CD8-positive, alpha-beta memory T cell (primary cell): ENCODE data around the gene BIN1. TPM values are rescaled to one million over a fixed set of nuclear protein-coding genes. Genes with fewer than 3 reads are reported as not detected.

ENCODE experiments used
- CTCF ChIA-PET: fragments of 350-600 bp; sonication (Branson Sonifier 250); formaldehyde crosslinking; loops from one replicate; lab custom pipeline; 2021; ENCODE audit warnings: antibody characterized with exemption; lab: Charles Lee
- POLR2A ChIA-PET: fragments of 350-600 bp; sonication (Branson Sonifier 250); formaldehyde crosslinking; loops from one replicate; lab custom pipeline; 2021; ENCODE audit warnings: antibody characterized with exemption; lab: Charles Lee
- DNase-seq, 5 donors: peaks; one replicate each; pipeline versions ENCODE4 v3.0.0 to v3.0.0-alpha.2; 2020 to 2022; ENCODE audit warnings: mixed read lengths in 1 of 5
- H3K27ac ChIP-seq: one replicate; pipeline ENCODE4 v1.7.0; 2013; ENCODE audit warnings: low read depth, mild to moderate bottlenecking, low read length, moderate library complexity
- H3K27me3 ChIP-seq: 2 replicates; pipeline ENCODE4 v1.7.0; 2013; ENCODE audit warnings: low read length, mild to moderate bottlenecking; ENCODE audit not compliant: insufficient read depth, poor library complexity, severe bottlenecking
- H3K36me3 ChIP-seq: 2 replicates; pipeline ENCODE4 v1.7.0; 2013; ENCODE audit warnings: mild to moderate bottlenecking, low read length, moderate library complexity; ENCODE audit not compliant: insufficient read depth
- H3K4me1 ChIP-seq: 2 replicates; pipeline ENCODE4 v1.7.0; 2013; ENCODE audit warnings: mild to moderate bottlenecking, low read length, moderate library complexity; ENCODE audit not compliant: insufficient read depth
- H3K4me3 ChIP-seq: 2 replicates; pipeline ENCODE4 v1.7.0; 2013; ENCODE audit warnings: mild to moderate bottlenecking, low read length
- H3K9me3 ChIP-seq: 2 replicates; pipeline ENCODE4 v1.7.0; 2013; ENCODE audit warnings: mild to moderate bottlenecking, low read length
- H3K27ac Mint-ChIP-seq, 8 donors: one replicate each; pipeline ENCODE4 v1.8.0; 2020 to 2021; ENCODE audit warnings: mixed read lengths in 8 of 8, mild to moderate bottlenecking in 6 of 8, inconsistent platforms in 3 of 8, moderate library complexity in 3 of 8
- H3K27me3 Mint-ChIP-seq, 2 donors: one replicate each; pipeline ENCODE4 v1.8.0; 2020 to 2021; ENCODE audit warnings: mixed read lengths in 2 of 2, mild to moderate bottlenecking in 1 of 2, moderate library complexity in 1 of 2
- H3K36me3 Mint-ChIP-seq, 3 donors: one replicate each; pipeline ENCODE4 v1.8.0; 2020 to 2021; ENCODE audit warnings: mixed read lengths in 3 of 3, inconsistent platforms in 1 of 3, mild to moderate bottlenecking in 1 of 3
- H3K4me1 Mint-ChIP-seq, 3 donors: one replicate each; pipeline ENCODE4 v1.8.0; 2020 to 2021; ENCODE audit warnings: mixed read lengths in 3 of 3, inconsistent platforms in 1 of 3, mild to moderate bottlenecking in 1 of 3
- H3K4me3 Mint-ChIP-seq, 7 donors: one replicate each; pipeline ENCODE4 v1.8.0; 2020 to 2021; ENCODE audit warnings: mixed read lengths in 7 of 7, mild to moderate bottlenecking in 6 of 7, moderate library complexity in 4 of 7, inconsistent platforms in 2 of 7
- H3K9me3 Mint-ChIP-seq, 5 donors: one replicate each; pipeline ENCODE4 v1.8.0; 2020 to 2022; ENCODE audit warnings: mixed read lengths in 5 of 5, mild to moderate bottlenecking in 3 of 5, moderate library complexity in 2 of 5, inconsistent platforms in 1 of 5
- polyA plus RNA-seq: library from polyadenylated mRNA; unstranded; fragments of 300-500 nt; fragmentation: Illumina TruSeq; gene quantifications from one replicate; pipeline ENCODE4 v1.2.3, GENCODE V29; 2021
- total RNA-seq, 2 experiments: library from RNA; stranded (reverse); gene quantifications; one replicate each; pipeline ENCODE4 v1.2.3, GENCODE V29; 2021

Gene BIN1
- total RNA-seq (10 to 100 TPM; 84.9 to 87.3 TPM), polyA plus RNA-seq (163 TPM)

DNA sequence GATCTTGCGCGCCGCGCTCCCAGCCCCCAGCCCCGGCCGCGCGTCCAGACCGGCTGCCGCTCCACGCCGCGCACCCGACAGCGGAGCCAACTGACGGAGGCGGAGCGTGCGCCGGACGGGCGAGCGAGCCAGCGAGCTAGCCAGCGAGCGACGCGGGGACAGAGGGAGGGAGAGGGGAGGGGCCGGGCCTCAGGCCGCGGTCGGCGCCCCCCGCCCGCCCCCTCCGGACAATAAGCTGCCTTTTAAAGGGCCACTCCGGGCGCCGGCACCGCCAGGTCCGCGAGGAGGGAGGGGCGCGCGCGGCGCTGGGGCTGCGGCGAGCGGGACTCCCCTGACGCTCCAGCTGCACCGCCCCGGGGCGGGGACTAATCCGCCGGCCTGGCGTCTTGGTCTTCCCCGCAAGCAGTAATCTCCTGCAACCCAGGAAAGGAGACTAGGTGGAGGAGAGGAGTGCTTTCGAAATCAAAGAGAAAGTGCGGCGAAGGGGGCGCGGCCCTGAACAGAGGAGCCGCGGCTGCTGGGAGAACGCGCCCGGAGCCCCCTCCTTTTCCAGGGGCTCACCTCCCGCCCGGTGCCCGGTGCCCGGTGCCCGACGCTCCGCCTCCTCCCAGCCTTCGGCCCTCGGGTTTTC, at the start of gene BIN1:
Gene BIN1 (minus strand): TSS at position 164 of the 631 bp plus-strand sequence. CDS start 211 bp downstream, outside the sequence.
- Mint-ChIP-seq H3K4me3 (peak within 1 kb of the TSS; percentile 79 to 95 (median 87)), H3K27me3 (peaks cover 7 to 11% of the 10 kb centered on the region in 2 donors), H3K9me3 (no peaks in the 10 kb centered on the region), H3K27ac (peak within 1 kb of the TSS in 5 of 8 donors; percentile 47 to 74 (median 65)), H3K36me3 (peaks cover 0 to 3% (median 0%) of the 10 kb centered on the region in 3 donors), H3K4me1 (peaks cover 4 to 9% (median 5%) of the 10 kb centered on the region in 3 donors)
- peak; percentile 24 to 79 (median 68) for DNase-seq
- Histone ChIP-seq H3K27ac (no peak within 1 kb of the TSS), H3K4me3 (peak within 1 kb of the TSS; percentile 43), H3K4me1 (peaks cover 13% of the 10 kb centered on the region), H3K36me3 (no peaks in the 10 kb centered on the region), H3K27me3 (peaks cover 4% of the 10 kb centered on the region), H3K9me3 (no peaks in the 10 kb centered on the region)
- ChIA-PET POLR2A (interaction anchor here (0.6 to 3.0 kb wide), 4 partner anchors 21 to 76 kb away, joined by 3 to 23 read pairs (median 4); no protein-coding TSS in a partner anchor), CTCF (interaction anchor here (0.8 to 7.0 kb wide), 6 partner anchors 10 to 42 kb away, joined by 3 to 55 read pairs (median 4); no protein-coding TSS in a partner anchor)

- Histone ChIP-seq H3K4me1 (no peaks in the 10 kb centered on the region), H3K9me3 (no peaks in the 10 kb centered on the region), H3K27me3 (peaks cover 6% of the 10 kb centered on the region), H3K4me3 (no peak overlapping the region), H3K27ac (no peak overlapping the region), H3K36me3 (no peaks in the 10 kb centered on the region)
- Mint-ChIP-seq H3K4me3 (no peak overlapping the region), H3K9me3 (peaks cover 0 to 6% (median 0%) of the 10 kb centered on the region in 5 donors), H3K4me1 (no peaks in the 10 kb centered on the region), H3K27me3 (peaks cover 2 to 9% of the 10 kb centered on the region in 2 donors), H3K36me3 (no peaks in the 10 kb centered on the region), H3K27ac (no peak overlapping the region)
- no peak for DNase-seq
- CTCF ChIA-PET = no interaction called here
- POLR2A ChIA-PET = no interaction called here
Observed at GRCh38 chr2:127155947-127156346, 49.0 kb upstream of the BIN1 start.

DNA sequence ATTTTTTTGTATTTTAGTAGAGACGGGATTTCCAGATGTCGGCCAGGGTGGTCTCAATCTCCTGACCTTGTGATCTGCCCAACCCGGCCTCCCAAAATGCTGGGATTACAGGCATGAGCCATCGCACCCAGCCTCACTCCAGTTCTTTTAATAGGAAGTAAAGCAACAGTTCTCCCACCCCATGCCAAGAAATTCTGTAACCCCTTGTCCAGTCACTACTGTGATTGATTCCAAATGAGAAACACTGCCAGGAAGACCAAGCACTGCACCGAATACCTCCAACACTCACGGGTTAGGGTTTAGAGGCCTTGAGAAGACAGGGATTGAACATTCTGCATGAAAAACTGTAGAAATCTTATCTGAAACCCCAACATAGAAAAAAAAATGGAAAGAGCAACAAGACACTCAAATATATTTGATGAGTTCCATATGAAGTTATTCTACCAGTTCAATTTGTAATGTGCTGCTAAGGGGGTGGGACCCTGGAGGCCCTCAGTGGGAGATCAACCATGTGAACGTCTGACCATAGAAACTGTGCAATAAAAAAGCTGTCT, 48.2 kb upstream of the BIN1 start:
- H3K4me3 Mint-ChIP-seq = no peak overlapping the region
- Histone ChIP-seq H3K4me3 (no peak overlapping the region), H3K36me3 (no peaks in the 10 kb centered on the region), H3K4me1 (no peaks in the 10 kb centered on the region), H3K9me3 (no peaks in the 10 kb centered on the region), H3K27ac (no peak overlapping the region), H3K27me3 (peaks cover 6% of the 10 kb centered on the region)
- H3K9me3 Mint-ChIP-seq = peaks cover 0 to 6% (median 0%) of the 10 kb centered on the region in 5 donors
- no peak for DNase-seq
- peaks cover 2 to 9% of the 10 kb centered on the region in 2 donors for H3K27me3 Mint-ChIP-seq
- no peaks in the 10 kb centered on the region for H3K36me3 Mint-ChIP-seq
- H3K4me1 Mint-ChIP-seq = no peaks in the 10 kb centered on the region
- POLR2A ChIA-PET = no interaction called here
- CTCF ChIA-PET = no interaction called here
- H3K27ac Mint-ChIP-seq = peak overlapping the region in 2 of 8 donors; percentile 7 to 33

DNA sequence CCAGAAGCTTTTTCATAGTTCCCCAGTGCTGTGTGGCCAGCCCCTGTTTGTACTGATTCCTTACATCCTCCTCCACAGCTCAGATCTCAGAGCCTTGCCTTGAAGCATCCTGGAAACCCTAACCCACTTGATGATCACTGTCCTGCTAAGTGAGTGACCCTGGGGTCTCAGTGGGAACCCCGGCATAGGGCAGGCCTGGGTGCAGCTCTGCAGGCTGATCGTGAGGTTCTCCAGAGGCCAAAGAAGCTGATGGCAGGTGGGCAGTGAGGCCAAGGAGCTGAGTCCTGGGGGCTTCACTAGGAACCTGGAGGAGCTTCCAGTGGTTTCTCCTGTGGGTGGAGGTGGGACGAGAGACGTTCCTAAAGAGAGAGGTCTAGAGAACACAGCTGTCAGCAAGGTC, 47.4 kb upstream of the BIN1 start:
- no peak for DNase-seq
- Histone ChIP-seq H3K27ac (no peak overlapping the region), H3K9me3 (no peaks in the 10 kb centered on the region), H3K36me3 (no peaks in the 10 kb centered on the region), H3K27me3 (peaks cover 6% of the 10 kb centered on the region), H3K4me1 (no peaks in the 10 kb centered on the region), H3K4me3 (no peak overlapping the region)
- peak overlapping the region in 1 of 8 donors; percentile 43 for H3K27ac Mint-ChIP-seq
- H3K27me3 Mint-ChIP-seq = peaks cover 4 to 7% of the 10 kb centered on the region in 2 donors
- ChIA-PET POLR2A (no interaction called here), CTCF (no interaction called here)
- no peak overlapping the region for H3K4me3 Mint-ChIP-seq
- peaks cover 0 to 6% (median 0%) of the 10 kb centered on the region in 5 donors for H3K9me3 Mint-ChIP-seq
- H3K4me1 Mint-ChIP-seq = no peaks in the 10 kb centered on the region
- H3K36me3 Mint-ChIP-seq = no peaks in the 10 kb centered on the region

- DNase-seq = no peak
- Histone ChIP-seq H3K9me3 (no peaks in the 10 kb centered on the region), H3K4me3 (no peak overlapping the region), H3K27me3 (peaks cover 6% of the 10 kb centered on the region), H3K4me1 (no peaks in the 10 kb centered on the region), H3K27ac (no peak overlapping the region), H3K36me3 (no peaks in the 10 kb centered on the region)
- POLR2A ChIA-PET = no interaction called here
- no peaks in the 10 kb centered on the region for H3K4me1 Mint-ChIP-seq
- no peak overlapping the region for H3K4me3 Mint-ChIP-seq
- H3K9me3 Mint-ChIP-seq = peaks cover 0 to 6% (median 0%) of the 10 kb centered on the region in 5 donors
- H3K27ac Mint-ChIP-seq = no peak overlapping the region
- CTCF ChIA-PET = interaction anchor here (1.3 kb wide), 1 partner anchor 86 kb away, joined by 4 read pairs; no protein-coding TSS in a partner anchor
- peaks cover under 1 to 4% of the 10 kb centered on the region in 2 donors for H3K27me3 Mint-ChIP-seq
- no peaks in the 10 kb centered on the region for H3K36me3 Mint-ChIP-seq
Observed at GRCh38 chr2:127153691-127154158, 46.8 kb upstream of the BIN1 start.

DNA sequence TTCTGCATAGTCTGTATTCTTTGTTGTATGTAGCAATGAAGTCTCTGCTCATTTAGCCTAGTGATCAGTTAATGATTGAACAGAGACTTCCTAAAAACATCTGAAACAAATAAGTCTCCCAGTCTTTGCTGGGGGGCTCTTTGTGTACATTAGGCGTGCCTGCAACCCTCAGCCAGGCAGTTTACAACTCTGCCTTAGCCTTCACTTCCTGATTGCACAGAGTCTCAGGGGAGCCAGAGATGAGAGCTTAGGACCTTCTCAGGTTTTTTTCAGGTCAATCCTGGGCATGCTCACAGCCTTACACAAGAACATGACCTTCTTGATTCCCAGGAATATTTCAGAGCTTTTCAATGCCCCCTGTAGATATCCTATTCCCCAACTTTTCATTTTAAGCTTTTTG, 44.0 kb upstream of the BIN1 start:
- Histone ChIP-seq H3K4me3 (no peak overlapping the region), H3K27me3 (peaks cover 6% of the 10 kb centered on the region), H3K9me3 (no peaks in the 10 kb centered on the region), H3K36me3 (no peaks in the 10 kb centered on the region), H3K4me1 (no peaks in the 10 kb centered on the region), H3K27ac (no peak overlapping the region)
- no peak for DNase-seq
- ChIA-PET POLR2A (no interaction called here), CTCF (interaction anchor here (1.2 kb wide), 1 partner anchor 10 kb away, joined by 3 read pairs; no protein-coding TSS in a partner anchor)
- H3K4me1 Mint-ChIP-seq = no peaks in the 10 kb centered on the region
- no peaks in the 10 kb centered on the region for H3K36me3 Mint-ChIP-seq
- H3K27me3 Mint-ChIP-seq = peaks cover 0 to 2% of the 10 kb centered on the region in 2 donors
- peaks cover 0 to 6% (median 0%) of the 10 kb centered on the region in 5 donors for H3K9me3 Mint-ChIP-seq
- H3K27ac Mint-ChIP-seq = no peak overlapping the region
- no peak overlapping the region for H3K4me3 Mint-ChIP-seq

DNA sequence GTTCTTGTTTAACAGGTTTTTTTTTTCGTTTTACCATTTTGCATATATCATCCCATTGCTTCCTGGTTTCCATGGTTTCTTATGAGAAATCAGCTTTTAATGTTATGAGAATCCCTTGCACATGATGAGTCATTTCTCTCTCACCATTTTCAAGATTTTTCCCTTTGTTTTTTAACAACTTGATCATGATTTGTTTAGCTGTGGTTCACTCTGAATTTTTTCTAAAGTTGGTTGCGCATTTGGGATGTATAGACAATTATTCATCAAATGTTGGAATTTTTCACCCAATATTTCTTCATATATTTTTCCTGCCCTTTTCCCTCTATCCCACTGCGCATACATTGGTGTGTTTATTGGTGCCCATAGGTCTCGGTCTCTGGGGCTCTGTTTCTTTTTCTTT, 42.4 kb upstream of the BIN1 start:
- no peak for DNase-seq
- H3K9me3 ChIP-seq = no peaks in the 10 kb centered on the region
- H3K4me1 ChIP-seq = no peaks in the 10 kb centered on the region
- peaks cover 0 to 6% (median 0%) of the 10 kb centered on the region in 5 donors for H3K9me3 Mint-ChIP-seq
- POLR2A ChIA-PET = no interaction called here
- CTCF ChIA-PET = no interaction called here
- peaks cover 5% of the 10 kb centered on the region for H3K27me3 ChIP-seq
- H3K36me3 ChIP-seq = no peaks in the 10 kb centered on the region
- H3K36me3 Mint-ChIP-seq = no peaks in the 10 kb centered on the region
- H3K4me3 ChIP-seq = no peak overlapping the region
- peaks cover 0 to 2% of the 10 kb centered on the region in 2 donors for H3K27me3 Mint-ChIP-seq
- H3K27ac Mint-ChIP-seq = no peak overlapping the region
- H3K4me1 Mint-ChIP-seq = no peaks in the 10 kb centered on the region
- H3K27ac ChIP-seq = no peak overlapping the region
- H3K4me3 Mint-ChIP-seq = no peak overlapping the region
